Body of pancreas (tissue), 4 donors: ENCODE results near the gene ABHD13. TPM values are rescaled to one million over a fixed set of nuclear protein-coding genes. Genes with fewer than 3 reads are reported as not detected.

Experiments used
- ATAC-seq: fragments of 150-250 bp; one replicate; pipeline ENCODE4 v1.9.1; 2016
- DNase-seq, 4 donors: peaks; one replicate each; pipeline ENCODE4 v3.0.0-alpha.2; 2019
- H3K27ac ChIP-seq, 4 donors: fragments of 200-600 bp; sonication (generic); 1 replicate in 3 of 4; 2 replicates in 1 of 4; pipeline versions ENCODE4 v1.5.1 to v1.6.1; 2016 to 2019; ENCODE audit warnings: mild to moderate bottlenecking in 1 of 4, mixed read lengths in 1 of 4, moderate library complexity in 1 of 4
- H3K27me3 ChIP-seq, 2 donors: fragments of 200-600 bp; sonication (generic); one replicate each; pipeline ENCODE4 v1.6.0; 2016; ENCODE audit warnings: mild to moderate bottlenecking in 1 of 2
- H3K36me3 ChIP-seq, 2 donors: fragments of 200-600 bp; sonication (generic); replicated peaks in 1 of 2; 2 replicates each; pipeline ENCODE4 v1.5.1; 2016; ENCODE audit warnings: low read depth in 2 of 2; ENCODE audit not compliant: insufficient read depth in 1 of 2
- H3K4me1 ChIP-seq: fragments of 200-600 bp; sonication (generic); one replicate; pipeline ENCODE4 v1.6.0; 2016
- H3K4me3 ChIP-seq, 2 donors: fragments of 200-600 bp; sonication (generic); 1 replicate in 1 of 2; 2 replicates in 1 of 2; pipeline ENCODE4 v1.5.1; 2016 to 2019
- H3K9me3 ChIP-seq, 3 donors: fragments of 200-600 bp; sonication (generic); 1 replicate in 2 of 3; 2 replicates in 1 of 3; pipeline ENCODE4 v1.5.1; 2016
- POLR2A ChIP-seq, 3 donors: fragments of 450-650 bp; IDR thresholded peaks; one replicate each; pipeline ENCODE4 v1.6.1; 2016; ENCODE audit warnings: antibody characterized with exemption in 3 of 3, mild to moderate bottlenecking in 2 of 3
- WGBS, 2 donors: methylation state at CpG; one replicate each; pipeline ENCODE4 v1.1.5; 2017; 5-methylcytosine and 5-hydroxymethylcytosine counted together
- intact Hi-C: fragments of 100-400 bp; cut with DNase I; formaldehyde crosslinking; loops from one replicate; pipeline ENCODE4 v1.15.1; 2023
- total RNA-seq, 2 donors: library from RNA; depleted of rRNA; stranded (reverse); fragments of >200 nt; gene quantifications; one replicate each; pipeline ENCODE4 v1.1.0, GENCODE V29; 2016
- TF ChIP-seq, protein P1 (sequence below), 7 experiments: fragments of 450-650 bp in 4 of 7; fragments of 200-600 bp in 3 of 7; sonication (generic) in 3 of 7; IDR thresholded peaks; one replicate each; pipeline ENCODE4 v1.5.1; 2016 to 2019; ENCODE audit warnings: antibody characterized with exemption in 7 of 7

ABHD13 gene
- total RNA-seq, 2 donors from 2014 or later: 5.6 to 10.9 TPM

DNA sequence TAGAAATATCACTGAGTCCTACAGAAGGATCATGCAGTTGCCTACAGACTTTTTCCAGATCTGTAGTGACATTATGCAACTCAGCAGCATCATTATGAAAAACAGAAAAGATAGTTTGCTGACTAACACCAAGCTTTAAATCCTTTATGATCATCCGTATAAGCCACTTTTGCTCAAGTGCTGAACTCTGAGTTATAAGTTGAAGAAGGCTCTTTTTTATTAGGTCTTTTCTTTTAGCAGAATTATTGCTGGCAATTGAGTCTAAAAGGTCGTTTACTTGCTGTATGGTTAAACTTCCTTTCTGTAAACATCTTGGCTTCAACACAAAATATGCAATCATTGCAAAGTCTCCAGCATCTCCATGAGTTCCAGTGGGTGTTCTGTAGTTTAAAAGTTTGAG is 7.6 kb upstream of the ABHD13 start:
- Histone ChIP-seq H3K36me3 (peaks cover 0 to 3% of the 10 kb centered on the region in 2 donors), H3K4me1 (peaks cover 8% of the 10 kb centered on the region), H3K9me3 (no peaks in the 10 kb centered on the region), H3K27ac (no peak overlapping the region), H3K4me3 (no peak overlapping the region), H3K27me3 (no peaks in the 10 kb centered on the region)
- no peak for TF ChIP-seq POLR2A (IDR thresholded peaks at IDR 0.05)
- TF ChIP-seq, protein P1, sequence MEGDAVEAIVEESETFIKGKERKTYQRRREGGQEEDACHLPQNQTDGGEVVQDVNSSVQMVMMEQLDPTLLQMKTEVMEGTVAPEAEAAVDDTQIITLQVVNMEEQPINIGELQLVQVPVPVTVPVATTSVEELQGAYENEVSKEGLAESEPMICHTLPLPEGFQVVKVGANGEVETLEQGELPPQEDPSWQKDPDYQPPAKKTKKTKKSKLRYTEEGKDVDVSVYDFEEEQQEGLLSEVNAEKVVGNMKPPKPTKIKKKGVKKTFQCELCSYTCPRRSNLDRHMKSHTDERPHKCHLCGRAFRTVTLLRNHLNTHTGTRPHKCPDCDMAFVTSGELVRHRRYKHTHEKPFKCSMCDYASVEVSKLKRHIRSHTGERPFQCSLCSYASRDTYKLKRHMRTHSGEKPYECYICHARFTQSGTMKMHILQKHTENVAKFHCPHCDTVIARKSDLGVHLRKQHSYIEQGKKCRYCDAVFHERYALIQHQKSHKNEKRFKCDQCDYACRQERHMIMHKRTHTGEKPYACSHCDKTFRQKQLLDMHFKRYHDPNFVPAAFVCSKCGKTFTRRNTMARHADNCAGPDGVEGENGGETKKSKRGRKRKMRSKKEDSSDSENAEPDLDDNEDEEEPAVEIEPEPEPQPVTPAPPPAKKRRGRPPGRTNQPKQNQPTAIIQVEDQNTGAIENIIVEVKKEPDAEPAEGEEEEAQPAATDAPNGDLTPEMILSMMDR (IDR thresholded peaks at IDR 0.05): no peak
- ATAC-seq (no peak), DNase-seq (no peak)
- intact Hi-C loops: no loop called here
- WGBS, 2 donors: 79 to 83% methylated on average over 2 of the region's 2 CpGs

DNA sequence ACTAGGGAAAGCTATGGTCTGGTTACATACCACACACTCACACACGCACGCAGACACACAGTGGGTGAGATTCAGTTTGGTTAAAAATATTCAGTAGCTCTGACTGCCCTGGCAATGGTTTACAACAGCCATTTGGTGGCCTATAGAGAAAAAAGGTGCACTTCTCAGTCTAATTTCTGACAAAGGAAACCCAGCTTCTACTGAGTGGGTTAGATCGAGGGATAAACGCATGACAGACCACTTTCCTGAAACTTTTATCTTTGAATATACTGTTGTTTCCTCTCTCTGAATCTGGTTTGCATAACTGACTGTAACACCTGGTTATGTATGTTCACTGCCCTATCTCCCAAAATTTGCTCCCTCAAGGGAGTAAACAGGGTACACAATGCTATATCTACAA is 5.3 kb upstream of the ABHD13 start:
- no peak for ATAC-seq
- no peak for TF ChIP-seq POLR2A (IDR thresholded peaks at IDR 0.05)
- TF ChIP-seq, protein P1 (IDR thresholded peaks at IDR 0.05): no peak
- 70 to 99% methylated on average over 4 of the region's 4 CpGs for WGBS, 2 donors
- Histone ChIP-seq H3K4me3 (no peak overlapping the region), H3K27ac (no peak overlapping the region), H3K9me3 (no peaks in the 10 kb centered on the region), H3K4me1 (peaks cover 29% of the 10 kb centered on the region), H3K27me3 (no peaks in the 10 kb centered on the region), H3K36me3 (peaks cover 0 to 3% of the 10 kb centered on the region in 2 donors)
- no peak for DNase-seq
- intact Hi-C loops: no loop called here

DNA sequence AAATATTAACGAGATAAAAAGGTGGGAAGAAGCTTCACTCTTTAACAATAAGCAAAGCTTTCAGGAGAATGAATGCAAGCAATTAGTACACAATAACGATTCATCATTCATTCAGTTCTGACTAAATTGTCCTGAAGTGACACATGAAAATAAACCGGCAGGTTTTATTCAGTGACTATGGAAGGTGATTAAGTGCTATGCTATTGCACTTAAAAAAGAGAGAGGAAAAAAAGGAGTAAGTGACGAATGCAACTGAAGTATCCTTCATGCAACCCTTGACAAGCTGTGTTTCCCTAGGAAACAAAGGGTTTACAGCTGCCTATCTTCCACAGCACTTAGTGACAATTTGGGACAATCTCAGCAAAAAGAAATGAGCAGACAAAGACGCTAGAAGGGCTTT is 4.2 kb upstream of the ABHD13 start:
- H3K4me3 ChIP-seq: no peak overlapping the region
- no peaks in the 10 kb centered on the region for H3K9me3 ChIP-seq
- TF ChIP-seq, protein P1 (IDR thresholded peaks at IDR 0.05): no peak
- TF ChIP-seq POLR2A (IDR thresholded peaks at IDR 0.05): no peak
- DNase-seq: no peak
- intact Hi-C loops: no loop called here
- peaks cover 0 to 3% of the 10 kb centered on the region in 2 donors for H3K36me3 ChIP-seq
- no peak for ATAC-seq
- H3K27ac ChIP-seq: peak overlapping the region in 1 of 4 donors; percentile 10
- H3K4me1 ChIP-seq: peaks cover 29% of the 10 kb centered on the region
- H3K27me3 ChIP-seq: no peaks in the 10 kb centered on the region
- 55 to 56% methylated on average over 5 of the region's 5 CpGs for WGBS, 2 donors

DNA sequence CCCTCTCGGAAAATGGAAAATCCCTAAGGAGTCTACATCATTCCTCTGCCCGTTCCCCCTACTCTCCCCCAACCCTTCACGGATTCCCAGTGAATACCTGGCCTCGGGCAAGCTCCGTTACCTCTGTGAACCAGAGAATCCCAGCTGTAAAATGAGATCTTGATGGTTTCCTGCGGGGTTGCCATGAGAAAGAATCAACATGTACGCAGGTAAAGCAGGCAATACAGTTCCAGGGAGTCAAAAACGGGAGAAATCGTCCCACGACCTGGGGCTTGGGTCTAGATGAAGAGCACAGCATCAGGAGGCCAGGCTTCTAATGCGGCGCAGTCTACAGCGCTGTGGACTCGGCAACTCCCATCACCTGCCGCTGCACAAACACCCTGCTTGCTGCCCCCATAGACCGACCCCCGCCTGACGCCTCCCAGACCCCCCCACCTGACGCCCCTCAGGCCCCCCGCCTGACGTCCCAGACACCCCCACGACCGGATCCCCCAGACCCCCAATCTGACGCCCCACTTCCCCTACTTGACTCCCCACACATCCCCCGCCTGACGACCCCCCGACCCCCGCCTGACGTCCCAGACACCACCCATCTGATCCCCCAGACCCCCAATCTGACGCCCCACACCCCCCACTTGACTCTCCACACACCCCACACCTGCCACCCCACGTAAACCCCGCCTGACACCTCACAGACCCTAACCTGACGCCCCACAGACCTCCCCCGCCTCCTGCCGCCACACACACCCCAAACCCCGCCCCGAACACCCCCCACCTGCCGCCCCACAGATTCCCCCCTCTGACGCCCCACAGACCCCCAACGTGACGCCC is 3.5 kb upstream of the ABHD13 start:
- Histone ChIP-seq H3K27ac (peak overlapping the region in 3 of 4 donors; percentile 10 to 44 (median 34)), H3K9me3 (no peaks in the 10 kb centered on the region), H3K4me1 (peaks cover 35% of the 10 kb centered on the region), H3K36me3 (peaks cover 0 to 3% of the 10 kb centered on the region in 2 donors), H3K4me3 (peak overlapping the region in 1 of 2 donors; percentile 37), H3K27me3 (no peaks in the 10 kb centered on the region)
- intact Hi-C loops: no loop called here
- no peak for TF ChIP-seq POLR2A (IDR thresholded peaks at IDR 0.05)
- TF ChIP-seq, protein P1 (IDR thresholded peaks at IDR 0.05): no peak
- 11 to 14% methylated on average over 31 of the region's 41 CpGs for WGBS, 2 donors
- peak; percentile 16 to 25 (median 18) for DNase-seq
- no peak for ATAC-seq
